Measurements from ENCODE around the gene ZNF441. TPM values are rescaled to one million over a fixed set of nuclear protein-coding genes. Genes with fewer than 3 reads are reported as not detected.

The ZNF441 gene
- polyA plus RNA-seq, 3 donors, result 0.48 to 1.0 (median 0.95) TPM

DNA sequence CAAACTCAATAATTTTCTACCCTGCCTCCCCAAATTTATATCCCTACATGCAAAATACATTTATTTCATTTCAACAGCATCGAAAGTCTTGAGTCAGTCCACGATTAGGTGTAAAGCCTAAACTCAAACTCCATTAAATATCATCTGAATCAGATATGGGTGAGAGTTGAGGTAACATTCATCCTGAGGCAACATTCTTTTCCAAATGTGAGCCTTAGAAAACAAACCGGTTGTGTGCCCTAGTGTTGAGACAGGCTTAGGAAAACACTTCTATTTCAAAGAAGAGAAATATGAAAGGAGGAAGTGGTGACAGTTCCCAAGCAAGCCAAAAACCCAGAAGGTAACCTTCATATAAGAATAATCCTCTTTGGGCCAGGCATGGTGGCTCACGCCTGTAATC, 12.1 kb upstream of the ZNF441 start:
- Mint-ChIP-seq H3K4me1 (no peaks in the 10 kb centered on the region), H3K4me3 (no peak overlapping the region), H3K9me3 (peaks cover 31 to 65% (median 43%) of the 10 kb centered on the region in 7 donors), H3K27ac (no peak overlapping the region), H3K36me3 (no peaks in the 10 kb centered on the region), H3K27me3 (ENCODE audit: low read depth in 3 of 3) (peaks cover 2 to 8% (median 4%) of the 10 kb centered on the region in 3 donors)
- no peak overlapping the region for H3K27ac ChIP-seq (ENCODE audit: low read depth in 1 of 2, low read length in 2 of 2)
- H3K9me3 ChIP-seq (replicated peaks in 1 of 2; ENCODE audit: control insufficient read depth in 1 of 2, insufficient read depth in 1 of 2, low read length in 2 of 2), result peaks cover 5 to 35% of the 10 kb centered on the region in 2 donors
- no peak overlapping the region for H3K4me2 ChIP-seq (replicated peaks; ENCODE audit: extremely low read depth, low read length, poor library complexity, severe bottlenecking)
- H4K20me1 ChIP-seq (ENCODE audit: insufficient read depth, low read length), result no peaks in the 10 kb centered on the region
- H3K27me3 ChIP-seq (ENCODE audit: control insufficient read depth in 2 of 2, insufficient read depth in 2 of 2, low read length in 2 of 2), result no peaks in the 10 kb centered on the region
- intact Hi-C loops (cut with micrococcal nuclease), result no loop called here
- H3K4me3 ChIP-seq (replicated peaks in 1 of 3; ENCODE audit: low read depth in 2 of 3, low read length in 3 of 3), result no peak overlapping the region
- H3K79me2 ChIP-seq (ENCODE audit: insufficient read depth, low read length), result no peaks in the 10 kb centered on the region
- no peaks in the 10 kb centered on the region for H3K4me1 ChIP-seq (ENCODE audit: control insufficient read depth in 1 of 2, insufficient read depth in 2 of 2, low read length in 2 of 2)
- H2AFZ ChIP-seq (ENCODE audit: insufficient read depth, low read depth, low read length, poor library complexity, severe bottlenecking), result no peak overlapping the region
- DNase-seq, result no peak
- H3K9ac ChIP-seq (ENCODE audit: insufficient read depth, low read length, poor library complexity, severe bottlenecking), result no peak overlapping the region
- no peak for TF ChIP-seq CTCF (IDR thresholded peaks at IDR 0.05)
- H3K36me3 ChIP-seq (replicated peaks in 1 of 2; ENCODE audit: control insufficient read depth in 1 of 2, insufficient read depth in 2 of 2, low read length in 2 of 2), result no peaks in the 10 kb centered on the region
- 100% methylated on average over 1 of the region's 4 CpGs for WGBS (ENCODE audit: insufficient coverage)

DNA sequence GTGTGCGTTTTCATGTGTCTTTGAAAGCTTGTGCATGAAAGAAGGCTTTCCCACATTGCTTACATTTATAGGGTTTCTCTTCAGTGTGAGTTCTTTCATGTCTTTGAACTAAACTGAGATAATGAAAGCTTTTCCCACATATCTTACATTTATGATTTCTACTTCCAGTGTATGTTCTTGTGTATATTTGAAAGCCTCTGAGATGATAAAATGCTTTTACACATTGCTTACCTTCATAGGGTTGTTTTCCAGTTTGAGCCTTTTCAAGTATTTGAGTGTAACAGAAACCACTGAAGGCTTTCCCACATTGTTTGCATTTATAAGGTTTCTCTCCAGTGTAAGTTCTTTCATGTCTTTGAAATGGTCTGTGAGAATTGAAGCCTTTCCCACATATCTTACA, 9.8 kb upstream of the ZNF441 start:
- Mint-ChIP-seq H3K36me3 (no peaks in the 10 kb centered on the region), H3K27ac (no peak overlapping the region), H3K9me3 (peaks cover 22 to 54% (median 44%) of the 10 kb centered on the region in 7 donors), H3K4me3 (no peak overlapping the region), H3K4me1 (no peaks in the 10 kb centered on the region), H3K27me3 (ENCODE audit: low read depth in 3 of 3) (peaks cover 0 to 11% (median 2%) of the 10 kb centered on the region in 3 donors)
- no peak for DNase-seq
- WGBS (ENCODE audit: insufficient coverage), result no CpG with 5 or more reads among the region's 1 CpG
- H2AFZ ChIP-seq (ENCODE audit: insufficient read depth, low read depth, low read length, poor library complexity, severe bottlenecking), result no peak overlapping the region
- no peaks in the 10 kb centered on the region for H3K79me2 ChIP-seq (ENCODE audit: insufficient read depth, low read length)
- intact Hi-C loops (cut with micrococcal nuclease), result no loop called here
- no peak overlapping the region for H3K27ac ChIP-seq (ENCODE audit: low read depth in 1 of 2, low read length in 2 of 2)
- no peak for TF ChIP-seq CTCF (IDR thresholded peaks at IDR 0.05)
- H3K9ac ChIP-seq (ENCODE audit: insufficient read depth, low read length, poor library complexity, severe bottlenecking), result no peak overlapping the region
- H4K20me1 ChIP-seq (ENCODE audit: insufficient read depth, low read length), result no peaks in the 10 kb centered on the region
- H3K4me2 ChIP-seq (replicated peaks; ENCODE audit: extremely low read depth, low read length, poor library complexity, severe bottlenecking), result no peak overlapping the region
- no peaks in the 10 kb centered on the region for H3K27me3 ChIP-seq (ENCODE audit: control insufficient read depth in 2 of 2, insufficient read depth in 2 of 2, low read length in 2 of 2)
- no peak overlapping the region for H3K4me3 ChIP-seq (replicated peaks in 1 of 3; ENCODE audit: low read depth in 2 of 3, low read length in 3 of 3)
- no peaks in the 10 kb centered on the region for H3K36me3 ChIP-seq (replicated peaks in 1 of 2; ENCODE audit: control insufficient read depth in 1 of 2, insufficient read depth in 2 of 2, low read length in 2 of 2)
- H3K4me1 ChIP-seq (ENCODE audit: control insufficient read depth in 1 of 2, insufficient read depth in 2 of 2, low read length in 2 of 2), result no peaks in the 10 kb centered on the region
- H3K9me3 ChIP-seq (replicated peaks in 1 of 2; ENCODE audit: control insufficient read depth in 1 of 2, insufficient read depth in 1 of 2, low read length in 2 of 2), result peaks cover 15 to 35% of the 10 kb centered on the region in 2 donors

All from CD14-positive monocyte (primary cell).